Measurements from ENCODE around the gene HOXD11. TPM values are rescaled to one million over a fixed set of nuclear protein-coding genes. Genes with fewer than 3 reads are reported as not detected.

Gene HOXD11
- total RNA-seq, 1 donor from 2014 or later: not detected

DNA sequence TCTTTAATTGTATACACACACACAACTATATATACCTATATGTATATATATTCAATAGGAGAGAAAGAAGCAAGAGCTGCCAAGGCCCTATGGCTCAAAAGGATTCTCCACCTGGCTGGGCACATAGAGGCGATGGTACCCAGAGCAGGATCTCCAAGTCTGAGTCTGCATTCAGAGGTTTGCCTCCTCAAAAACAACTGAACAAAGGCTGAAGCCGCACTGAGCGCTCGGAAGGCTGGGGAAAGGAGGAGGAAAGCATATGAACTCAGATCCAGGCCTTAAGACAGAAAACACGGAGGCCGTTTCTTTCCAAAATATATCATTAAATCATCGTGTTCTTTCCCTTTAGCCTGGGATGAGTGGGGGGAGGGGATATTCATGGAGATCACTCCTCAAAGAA, 3.9 kb upstream of the HOXD11 start:
- H3K9me3 ChIP-seq: no peaks in the 10 kb centered on the region
- intact Hi-C loops (cut with DNase I): no loop called here
- TF ChIP-seq, protein P1, sequence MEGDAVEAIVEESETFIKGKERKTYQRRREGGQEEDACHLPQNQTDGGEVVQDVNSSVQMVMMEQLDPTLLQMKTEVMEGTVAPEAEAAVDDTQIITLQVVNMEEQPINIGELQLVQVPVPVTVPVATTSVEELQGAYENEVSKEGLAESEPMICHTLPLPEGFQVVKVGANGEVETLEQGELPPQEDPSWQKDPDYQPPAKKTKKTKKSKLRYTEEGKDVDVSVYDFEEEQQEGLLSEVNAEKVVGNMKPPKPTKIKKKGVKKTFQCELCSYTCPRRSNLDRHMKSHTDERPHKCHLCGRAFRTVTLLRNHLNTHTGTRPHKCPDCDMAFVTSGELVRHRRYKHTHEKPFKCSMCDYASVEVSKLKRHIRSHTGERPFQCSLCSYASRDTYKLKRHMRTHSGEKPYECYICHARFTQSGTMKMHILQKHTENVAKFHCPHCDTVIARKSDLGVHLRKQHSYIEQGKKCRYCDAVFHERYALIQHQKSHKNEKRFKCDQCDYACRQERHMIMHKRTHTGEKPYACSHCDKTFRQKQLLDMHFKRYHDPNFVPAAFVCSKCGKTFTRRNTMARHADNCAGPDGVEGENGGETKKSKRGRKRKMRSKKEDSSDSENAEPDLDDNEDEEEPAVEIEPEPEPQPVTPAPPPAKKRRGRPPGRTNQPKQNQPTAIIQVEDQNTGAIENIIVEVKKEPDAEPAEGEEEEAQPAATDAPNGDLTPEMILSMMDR (IDR thresholded peaks at IDR 0.05): no peak
- no peak overlapping the region for H3K27ac ChIP-seq
- H3K4me3 ChIP-seq: no peak overlapping the region
- no peaks in the 10 kb centered on the region for H3K36me3 ChIP-seq
- ATAC-seq: no peak
- no peak for DNase-seq
- no peaks in the 10 kb centered on the region for H3K4me1 ChIP-seq
- peaks cover 98% of the 10 kb centered on the region for H3K27me3 ChIP-seq

DNA sequence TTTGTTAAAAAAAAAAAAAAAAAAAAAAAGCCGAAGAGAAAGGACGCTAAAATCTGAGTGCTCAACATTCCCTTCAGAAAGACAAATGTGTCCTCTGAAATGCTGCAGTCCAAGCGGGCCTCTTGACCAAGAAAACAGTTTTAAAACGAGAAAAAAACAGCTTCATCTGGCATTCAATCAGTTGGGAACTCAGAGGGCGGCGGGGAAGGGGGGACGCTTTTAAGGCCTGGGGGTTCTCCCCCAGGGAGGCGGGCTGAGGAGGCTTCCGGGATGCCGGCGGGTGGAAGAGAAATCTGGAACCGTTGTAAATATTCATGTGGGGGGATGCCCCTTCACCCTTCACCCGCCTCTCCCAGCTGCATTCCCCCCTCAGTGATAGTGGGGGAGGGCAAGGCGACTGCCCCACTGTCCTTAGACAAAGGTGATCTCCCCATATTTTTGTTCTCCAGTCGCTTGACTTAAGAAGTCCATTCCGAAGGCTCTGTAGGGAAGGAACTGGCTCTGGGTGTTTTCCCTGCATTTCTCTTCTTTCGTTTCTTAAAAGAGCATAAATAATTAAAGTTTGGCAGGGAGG, 3.3 kb upstream of the HOXD11 start:
- H3K27me3 ChIP-seq: peaks cover 98% of the 10 kb centered on the region
- H3K4me1 ChIP-seq: no peaks in the 10 kb centered on the region
- DNase-seq (no peak), ATAC-seq (no peak)
- H3K36me3 ChIP-seq: no peaks in the 10 kb centered on the region
- no peaks in the 10 kb centered on the region for H3K9me3 ChIP-seq
- H3K4me3 ChIP-seq: no peak overlapping the region
- TF ChIP-seq, protein P1 (IDR thresholded peaks at IDR 0.05): no peak
- no peak overlapping the region for H3K27ac ChIP-seq
- intact Hi-C loops (cut with DNase I): no loop called here

DNA sequence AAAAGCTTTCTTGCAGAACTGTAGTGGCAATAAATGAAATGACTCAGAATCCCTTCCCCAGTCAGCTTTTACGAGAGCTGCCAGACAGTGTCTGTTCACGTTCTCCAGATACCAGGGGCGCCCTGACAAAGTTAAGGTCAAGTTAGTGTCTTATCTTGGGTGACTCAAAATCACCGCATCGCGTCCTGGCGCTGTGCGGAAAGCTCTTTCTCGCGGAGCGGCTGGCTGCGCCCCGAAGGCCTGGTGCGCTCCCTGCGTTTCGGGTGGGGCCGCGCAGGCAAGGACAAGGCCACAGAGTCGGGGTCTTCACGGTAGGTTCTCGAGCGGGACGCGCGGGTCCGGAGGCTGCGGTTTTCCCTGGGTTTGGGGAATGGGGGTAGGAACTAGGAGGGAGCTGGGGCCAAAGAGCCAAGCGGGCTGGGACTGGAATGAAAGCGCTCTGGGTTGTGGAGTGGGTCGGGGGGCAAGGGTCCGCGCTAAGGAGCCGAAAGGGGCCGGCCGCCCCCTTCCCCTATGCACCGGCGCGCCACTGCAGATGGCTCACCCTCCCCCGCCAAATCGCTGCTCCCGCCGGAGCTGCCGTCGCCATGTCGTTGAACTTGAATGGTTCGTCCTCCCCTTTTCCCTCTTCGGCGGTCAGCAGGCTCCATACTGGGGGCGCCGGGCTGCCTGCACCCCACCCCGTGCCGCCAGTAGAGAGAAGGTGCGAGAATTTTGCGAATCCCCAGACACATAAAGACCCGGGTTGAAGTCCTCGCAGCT, 2.6 kb upstream of the HOXD11 start:
- H3K4me1 ChIP-seq: no peaks in the 10 kb centered on the region
- no peaks in the 10 kb centered on the region for H3K9me3 ChIP-seq
- ATAC-seq (no peak), DNase-seq (no peak)
- TF ChIP-seq, protein P1 (IDR thresholded peaks at IDR 0.05): no peak
- H3K27ac ChIP-seq: no peak overlapping the region
- H3K4me3 ChIP-seq: no peak overlapping the region
- H3K27me3 ChIP-seq: peaks cover 98% of the 10 kb centered on the region
- no peaks in the 10 kb centered on the region for H3K36me3 ChIP-seq
- intact Hi-C loops (cut with DNase I): no loop called here

DNA sequence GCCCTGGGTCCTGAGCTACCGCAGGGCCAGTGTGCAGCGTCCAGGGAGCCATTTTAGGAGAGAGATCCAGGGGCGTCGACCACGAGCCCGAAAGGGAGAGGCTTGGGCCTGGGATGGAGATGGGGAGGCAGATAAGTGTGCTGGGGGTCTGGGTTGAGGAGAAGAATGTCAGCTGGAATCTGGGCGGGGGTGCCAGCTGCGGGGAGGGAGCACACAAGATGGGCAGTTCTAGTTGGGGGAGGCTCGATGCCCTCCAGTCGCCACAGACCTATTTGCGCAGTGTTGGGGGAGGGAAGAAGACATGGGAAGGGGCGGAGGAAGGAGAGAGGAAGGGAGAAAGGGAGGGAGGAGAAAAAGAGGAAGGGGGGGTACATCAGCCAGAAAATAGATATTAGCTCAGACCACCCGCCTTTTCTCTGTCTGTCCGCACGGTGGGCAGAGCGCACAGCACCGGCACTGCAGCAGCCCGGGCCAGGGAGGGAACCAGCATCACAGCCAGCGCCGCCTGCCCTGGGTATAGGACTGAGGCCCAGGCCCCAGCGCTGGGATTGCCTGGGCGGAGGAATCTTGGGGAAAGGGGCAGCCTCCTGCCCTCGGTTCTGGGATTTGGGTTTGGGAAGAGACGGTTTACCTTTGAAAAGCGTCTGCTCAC, 1.9 kb upstream of the HOXD11 start:
- no peaks in the 10 kb centered on the region for H3K9me3 ChIP-seq
- no peak for DNase-seq
- no peak overlapping the region for H3K27ac ChIP-seq
- H3K36me3 ChIP-seq: no peaks in the 10 kb centered on the region
- no peak overlapping the region for H3K4me3 ChIP-seq
- no peak for ATAC-seq
- TF ChIP-seq, protein P1 (IDR thresholded peaks at IDR 0.05): no peak
- H3K4me1 ChIP-seq: no peaks in the 10 kb centered on the region
- H3K27me3 ChIP-seq: peaks cover 98% of the 10 kb centered on the region
- intact Hi-C loops (cut with DNase I): no loop called here

DNA sequence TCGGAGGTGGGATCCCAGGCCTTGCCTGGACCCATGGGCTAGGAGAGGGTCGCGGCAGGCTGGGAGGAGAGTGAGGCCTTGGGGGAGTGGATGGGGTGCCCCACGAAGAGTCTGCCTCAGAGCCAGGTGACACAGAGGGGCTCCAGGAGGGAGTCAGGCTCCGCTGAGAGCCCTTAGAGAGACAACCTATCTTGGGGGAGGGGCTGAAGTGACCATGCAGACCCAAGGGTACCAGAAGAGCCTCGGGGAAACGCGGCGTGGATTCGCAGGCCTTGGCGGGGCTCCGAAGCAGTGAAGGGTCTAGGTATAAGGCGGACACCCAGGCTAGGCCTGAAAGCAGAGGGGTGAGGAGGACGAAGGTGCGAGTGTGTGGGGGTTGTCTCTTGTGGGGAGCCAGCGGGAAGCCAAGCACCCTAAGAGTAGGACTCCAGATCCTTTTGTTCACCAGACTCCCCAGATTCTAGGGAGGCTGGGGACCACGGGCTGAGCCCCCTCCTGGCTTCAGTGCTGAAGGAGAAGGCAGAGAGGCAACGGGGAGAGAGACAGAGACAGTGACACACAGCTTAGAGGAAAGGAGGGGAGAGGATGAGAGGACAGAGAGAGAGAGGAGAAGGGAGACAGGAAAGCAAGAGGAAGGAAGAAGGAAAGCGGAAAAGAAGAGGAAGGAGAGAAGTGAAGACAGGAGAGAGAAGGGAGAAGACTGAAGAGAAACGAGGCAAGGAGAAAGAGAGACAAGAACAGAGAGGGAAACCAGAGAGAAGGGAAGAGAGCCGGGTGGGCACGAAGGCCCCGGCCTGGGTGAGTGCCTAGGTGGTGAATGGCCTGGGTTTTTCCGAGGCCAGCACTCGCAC, 1.1 kb upstream of the HOXD11 start:
- H3K4me1 ChIP-seq: no peaks in the 10 kb centered on the region
- TF ChIP-seq, protein P1 (IDR thresholded peaks at IDR 0.05): no peak
- DNase-seq: no peak
- H3K4me3 ChIP-seq: no peak overlapping the region
- no peak overlapping the region for H3K27ac ChIP-seq
- no peaks in the 10 kb centered on the region for H3K9me3 ChIP-seq
- H3K27me3 ChIP-seq: peaks cover 98% of the 10 kb centered on the region
- intact Hi-C loops (cut with DNase I): no loop called here
- ATAC-seq: no peak
- H3K36me3 ChIP-seq: no peaks in the 10 kb centered on the region

Measured in upper lobe of right lung (tissue), 1 donor.